HG02981 (cell line): ENCODE data around the gene APEH.
A peak's percentile ranks its signal among the peaks of the same experiment; 100 is the strongest.

ENCODE experiments used
- ATAC-seq: cut with Tn5 transposase; IDR thresholded peaks from one replicate; pipeline ENCODE4 v1.9.1; 2021; ENCODE audit warnings: mild to moderate bottlenecking, moderate library complexity; ENCODE audit not compliant: unreplicated experiment

The APEH gene

GRCh38 chr3:49673715-49674496 is at the start of gene APEH:
TSS of gene APEH (plus strand) at chr3:49674351. CDS start at chr3:49674402, 51 bp downstream.
- ATAC-seq: peak; percentile 77

- no peak for ATAC-seq
Measured at GRCh38 chr3:49625071-49625470, 49.1 kb upstream of the APEH start.

GRCh38 chr3:49626101-49626581 is 48.0 kb upstream of the APEH start:
- no peak for ATAC-seq

- ATAC-seq: no peak
Measured at GRCh38 chr3:49626796-49627195, 47.4 kb upstream of the APEH start.

- no peak for ATAC-seq
Measured at GRCh38 chr3:49627634-49628033, 46.5 kb upstream of the APEH start.

- no peak for ATAC-seq
Measured at GRCh38 chr3:49628249-49628648, 45.9 kb upstream of the APEH start.

GRCh38 chr3:49629451-49629850 is 44.7 kb upstream of the APEH start:
- no peak for ATAC-seq

GRCh38 chr3:49629866-49630265 is 44.3 kb upstream of the APEH start:
- no peak for ATAC-seq

GRCh38 chr3:49630784-49631183 is 43.4 kb upstream of the APEH start:
- no peak for ATAC-seq

- ATAC-seq: no peak
Measured at GRCh38 chr3:49634736-49635135, 39.4 kb upstream of the APEH start.

GRCh38 chr3:49636883-49637609 is 37.1 kb upstream of the APEH start:
- ATAC-seq: no peak

- ATAC-seq: no peak
Measured at GRCh38 chr3:49638445-49638844, 35.7 kb upstream of the APEH start.

GRCh38 chr3:49639551-49639950 is 34.6 kb upstream of the APEH start:
- no peak for ATAC-seq

- no peak for ATAC-seq
Measured at GRCh38 chr3:49641292-49641691, 32.9 kb upstream of the APEH start.

- no peak for ATAC-seq
Measured at GRCh38 chr3:49641921-49642707, 32.0 kb upstream of the APEH start.

GRCh38 chr3:49642708-49643145 is 31.4 kb upstream of the APEH start:
- ATAC-seq: no peak

- ATAC-seq: no peak
Measured at GRCh38 chr3:49644684-49645083, 29.5 kb upstream of the APEH start.

- ATAC-seq: no peak
Measured at GRCh38 chr3:49646236-49646635, 27.9 kb upstream of the APEH start.

GRCh38 chr3:49647741-49648140 is 26.4 kb upstream of the APEH start:
- no peak for ATAC-seq

GRCh38 chr3:49648354-49649019 is 25.7 kb upstream of the APEH start:
- ATAC-seq: no peak

GRCh38 chr3:49649576-49649975 is 24.6 kb upstream of the APEH start:
- ATAC-seq: no peak
